T-helper 1 cell treated with Interleukin-12 subunit alpha and Interleukin-12 subunit beta and Interleukin-4 antibody, amounts not matched to agents 30 μg/mL and 1 μg/mL, for 36 hours (primary cell): ENCODE results near the gene RENBP.

Source experiments
- H3K27ac Mint-ChIP-seq: one replicate; pipeline ENCODE4 v1.8.0; 2021; ENCODE audit warnings: mild to moderate bottlenecking, mixed read lengths
- H3K27me3 Mint-ChIP-seq: one replicate; pipeline ENCODE4 v1.8.0; 2021; ENCODE audit warnings: low read depth, mixed read lengths
- H3K36me3 Mint-ChIP-seq: one replicate; pipeline ENCODE4 v1.8.0; 2021; ENCODE audit warnings: low read depth, mixed read lengths
- H3K4me1 Mint-ChIP-seq: one replicate; pipeline ENCODE4 v1.8.0; 2021; ENCODE audit warnings: low read depth, mixed read lengths
- H3K4me3 Mint-ChIP-seq: one replicate; pipeline ENCODE4 v1.8.0; 2021; ENCODE audit warnings: mild to moderate bottlenecking, moderate library complexity, mixed read lengths
- H3K9me3 Mint-ChIP-seq: one replicate; pipeline ENCODE4 v1.8.0; 2021; ENCODE audit warnings: mixed read lengths

Gene RENBP

GRCh38 chrX:153974003-153974725 lies 29.7 kb upstream of the RENBP start:
- H3K4me3 Mint-ChIP-seq: peak overlapping the region; percentile 85
- peaks cover 9% of the 10 kb centered on the region for H3K36me3 Mint-ChIP-seq
- H3K27me3 Mint-ChIP-seq: no peaks in the 10 kb centered on the region
- peaks cover 12% of the 10 kb centered on the region for H3K4me1 Mint-ChIP-seq
- H3K27ac Mint-ChIP-seq: peak overlapping the region; percentile 94
- no peaks in the 10 kb centered on the region for H3K9me3 Mint-ChIP-seq

GRCh38 chrX:153973127-153974002 lies 28.9 kb upstream of the RENBP start:
- Mint-ChIP-seq H3K36me3 (peaks cover 9% of the 10 kb centered on the region), H3K9me3 (no peaks in the 10 kb centered on the region), H3K27ac (peak overlapping the region; percentile 94), H3K4me3 (peak overlapping the region; percentile 85), H3K27me3 (no peaks in the 10 kb centered on the region), H3K4me1 (peaks cover 12% of the 10 kb centered on the region)

DNA sequence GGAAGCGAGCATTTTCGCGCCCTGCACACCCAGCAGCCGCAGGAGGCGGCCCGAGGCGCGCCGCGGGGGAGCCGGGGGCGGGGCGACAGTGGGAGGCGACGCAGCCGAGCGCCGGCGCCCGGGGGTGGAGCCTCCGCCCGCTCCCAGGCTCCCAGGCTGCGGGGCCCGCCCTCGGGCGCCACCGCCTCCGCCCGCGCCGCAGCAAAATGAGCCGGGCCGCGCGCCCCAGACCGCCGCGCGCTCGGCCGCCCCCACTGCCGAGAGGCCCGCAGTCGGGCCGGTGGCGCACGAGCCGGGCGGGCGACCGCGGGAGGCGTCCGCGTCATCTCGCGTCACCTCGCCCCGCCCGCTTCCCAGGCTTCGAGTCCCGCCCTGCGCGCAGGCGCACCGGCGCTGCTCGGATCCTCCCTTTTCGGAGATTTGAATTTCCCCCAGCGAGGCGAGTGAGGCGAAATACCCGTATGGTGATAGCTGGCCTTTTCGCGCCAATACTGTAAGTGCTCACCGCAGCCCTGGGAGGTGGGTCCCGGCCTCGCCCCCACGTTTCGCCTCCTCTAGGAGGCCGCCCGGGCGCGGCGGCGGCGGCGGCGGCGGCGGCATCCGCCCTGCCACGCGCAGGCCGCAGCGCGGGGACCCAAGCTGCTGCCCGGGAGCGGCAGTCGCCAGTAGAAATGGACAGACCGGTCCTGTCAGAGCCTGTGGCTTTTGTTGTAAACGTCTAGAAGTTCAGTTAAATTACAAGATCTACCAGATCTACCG lies 28.1 kb upstream of the RENBP start, which contains the start of gene TMEM187:
Gene TMEM187, plus strand, starts transcription at position 387 of the 759 bp plus-strand sequence. CDS start 9,309 bp downstream, outside the sequence.
- H3K36me3 Mint-ChIP-seq: peaks cover 13% of the 10 kb centered on the region
- no peaks in the 10 kb centered on the region for H3K9me3 Mint-ChIP-seq
- no peaks in the 10 kb centered on the region for H3K27me3 Mint-ChIP-seq
- H3K27ac Mint-ChIP-seq: peak within 1 kb of the TSS; percentile 100
- H3K4me1 Mint-ChIP-seq: peaks cover 20% of the 10 kb centered on the region
- H3K4me3 Mint-ChIP-seq: peak within 1 kb of the TSS; percentile 100

GRCh38 chrX:153971450-153972367 lies 27.3 kb upstream of the RENBP start, which contains the start of gene HCFC1:
HCFC1 (minus strand) TSS chrX:153971818; CDS start chrX:153970840, 978 bp downstream.
- Mint-ChIP-seq H3K36me3 (peaks cover 17% of the 10 kb centered on the region), H3K27me3 (no peaks in the 10 kb centered on the region), H3K4me3 (peak within 1 kb of the TSS; percentile 100), H3K4me1 (peaks cover 25% of the 10 kb centered on the region), H3K9me3 (no peaks in the 10 kb centered on the region), H3K27ac (peak within 1 kb of the TSS; percentile 100)

DNA sequence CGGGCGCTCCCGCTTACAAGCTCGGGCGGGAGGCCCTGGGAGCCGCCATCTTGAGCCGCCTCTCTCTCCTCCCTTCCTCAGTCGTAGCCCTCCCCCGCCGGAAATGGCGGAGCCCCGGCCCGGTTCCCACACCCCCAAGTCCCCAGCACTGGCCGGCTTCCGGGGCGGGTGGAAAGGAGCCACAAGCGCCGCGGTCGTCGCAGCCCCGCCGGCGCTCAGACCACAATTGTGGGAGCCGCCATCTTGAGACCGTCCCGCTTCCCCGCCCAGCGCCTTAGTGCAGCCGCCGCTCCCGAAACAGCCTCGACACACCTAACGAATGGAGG lies 26.6 kb upstream of the RENBP start:
- Mint-ChIP-seq H3K36me3 (peaks cover 17% of the 10 kb centered on the region), H3K9me3 (no peaks in the 10 kb centered on the region), H3K4me1 (peaks cover 31% of the 10 kb centered on the region), H3K27me3 (no peaks in the 10 kb centered on the region), H3K4me3 (peak overlapping the region; percentile 100), H3K27ac (peak overlapping the region; percentile 100)

DNA sequence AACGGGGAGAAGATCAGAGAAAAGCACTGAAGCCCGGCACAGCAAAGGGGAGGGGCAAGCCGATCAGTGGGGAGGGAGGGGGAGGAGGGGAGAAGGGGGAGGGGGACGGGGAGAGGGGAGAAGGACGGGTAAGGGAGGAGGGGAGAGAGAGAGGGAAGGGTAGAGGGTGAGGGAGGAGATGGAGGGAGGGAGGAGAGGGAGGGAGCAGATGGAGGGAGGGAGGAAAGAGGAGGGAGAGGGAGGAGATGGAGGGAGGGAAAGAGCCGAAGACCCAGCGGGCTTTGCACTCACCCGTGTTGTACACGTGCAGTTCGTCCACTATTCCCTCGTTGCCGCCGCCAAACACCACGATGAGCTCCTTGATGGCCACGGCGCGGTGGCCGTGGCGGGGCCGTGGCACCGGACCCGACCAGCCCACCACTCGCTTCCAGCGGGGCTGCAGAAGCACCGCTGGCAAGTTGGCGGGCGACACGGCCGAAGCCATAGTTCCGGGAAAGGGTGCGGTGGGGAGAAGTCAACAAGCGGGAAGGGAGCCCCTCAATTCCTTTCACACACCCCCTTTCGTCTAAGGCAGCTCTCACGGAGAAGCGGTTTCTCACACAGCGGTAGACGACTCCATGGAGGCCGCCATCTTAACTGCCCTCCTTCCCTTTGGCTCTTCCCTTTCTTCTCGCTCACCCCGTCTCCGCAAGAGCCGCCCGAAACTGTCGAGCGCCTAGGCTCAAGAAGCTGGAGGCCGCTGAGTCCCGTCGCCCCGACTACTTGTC lies 26.1 kb upstream of the RENBP start:
- no peaks in the 10 kb centered on the region for H3K9me3 Mint-ChIP-seq
- H3K27ac Mint-ChIP-seq: peak overlapping the region; percentile 100
- H3K4me3 Mint-ChIP-seq: peak overlapping the region; percentile 100
- peaks cover 17% of the 10 kb centered on the region for H3K36me3 Mint-ChIP-seq
- H3K27me3 Mint-ChIP-seq: no peaks in the 10 kb centered on the region
- H3K4me1 Mint-ChIP-seq: peaks cover 32% of the 10 kb centered on the region

GRCh38 chrX:153969904-153970356 lies 25.5 kb upstream of the RENBP start:
- Mint-ChIP-seq H3K27ac (peak overlapping the region; percentile 98), H3K27me3 (no peaks in the 10 kb centered on the region), H3K9me3 (no peaks in the 10 kb centered on the region), H3K4me3 (peak overlapping the region; percentile 100), H3K36me3 (peaks cover 17% of the 10 kb centered on the region), H3K4me1 (peaks cover 32% of the 10 kb centered on the region)

GRCh38 chrX:153969125-153969903 lies 24.9 kb upstream of the RENBP start:
- peak overlapping the region; percentile 98 for H3K27ac Mint-ChIP-seq
- peaks cover 17% of the 10 kb centered on the region for H3K36me3 Mint-ChIP-seq
- H3K27me3 Mint-ChIP-seq: no peaks in the 10 kb centered on the region
- H3K4me3 Mint-ChIP-seq: peak overlapping the region; percentile 100
- peaks cover 27% of the 10 kb centered on the region for H3K4me1 Mint-ChIP-seq
- H3K9me3 Mint-ChIP-seq: no peaks in the 10 kb centered on the region

DNA sequence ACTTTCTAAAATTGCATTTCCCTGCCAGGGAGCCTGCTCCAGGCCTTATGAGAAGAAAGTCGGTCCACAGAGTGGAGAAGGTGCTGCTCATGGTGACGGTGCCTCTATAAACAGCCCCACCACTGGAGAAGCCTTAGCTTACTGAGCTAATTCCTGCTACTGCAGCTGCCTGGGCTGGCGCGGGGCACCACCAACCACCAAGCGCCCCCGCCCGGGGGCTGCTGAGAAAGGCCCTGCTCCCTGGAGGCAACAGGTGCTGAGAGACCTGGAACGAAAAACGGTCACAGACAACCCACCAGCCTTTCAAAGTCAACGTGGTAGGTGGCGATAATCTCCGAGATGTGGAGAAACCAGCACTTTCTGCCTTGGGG lies 24.3 kb upstream of the RENBP start:
- H3K4me3 Mint-ChIP-seq: peak overlapping the region; percentile 100
- H3K4me1 Mint-ChIP-seq: peaks cover 24% of the 10 kb centered on the region
- peaks cover 17% of the 10 kb centered on the region for H3K36me3 Mint-ChIP-seq
- H3K27ac Mint-ChIP-seq: peak overlapping the region; percentile 98
- no peaks in the 10 kb centered on the region for H3K9me3 Mint-ChIP-seq
- no peaks in the 10 kb centered on the region for H3K27me3 Mint-ChIP-seq

DNA sequence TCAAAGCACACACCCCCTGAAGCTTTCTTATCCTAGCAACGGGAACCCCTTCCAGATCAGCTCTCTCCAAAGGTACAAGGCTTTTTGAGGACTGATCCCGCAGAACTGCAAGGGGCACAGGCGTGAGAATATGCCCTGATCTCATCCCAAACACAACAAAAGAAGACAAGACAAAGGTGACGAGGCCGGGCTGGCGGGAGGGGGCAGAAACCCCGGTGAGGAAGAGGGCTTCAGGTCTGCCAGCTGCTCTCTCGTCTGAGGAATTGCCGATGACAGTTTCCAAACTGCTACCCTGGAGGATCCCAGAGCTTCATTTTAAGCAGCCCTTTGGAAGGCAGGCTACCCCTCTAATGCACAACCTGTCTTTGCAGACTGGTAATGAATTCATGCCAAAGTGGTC lies 23.8 kb upstream of the RENBP start:
- H3K27me3 Mint-ChIP-seq: no peaks in the 10 kb centered on the region
- H3K4me1 Mint-ChIP-seq: peaks cover 23% of the 10 kb centered on the region
- peaks cover 17% of the 10 kb centered on the region for H3K36me3 Mint-ChIP-seq
- peak overlapping the region; percentile 100 for H3K4me3 Mint-ChIP-seq
- peak overlapping the region; percentile 98 for H3K27ac Mint-ChIP-seq
- H3K9me3 Mint-ChIP-seq: no peaks in the 10 kb centered on the region

DNA sequence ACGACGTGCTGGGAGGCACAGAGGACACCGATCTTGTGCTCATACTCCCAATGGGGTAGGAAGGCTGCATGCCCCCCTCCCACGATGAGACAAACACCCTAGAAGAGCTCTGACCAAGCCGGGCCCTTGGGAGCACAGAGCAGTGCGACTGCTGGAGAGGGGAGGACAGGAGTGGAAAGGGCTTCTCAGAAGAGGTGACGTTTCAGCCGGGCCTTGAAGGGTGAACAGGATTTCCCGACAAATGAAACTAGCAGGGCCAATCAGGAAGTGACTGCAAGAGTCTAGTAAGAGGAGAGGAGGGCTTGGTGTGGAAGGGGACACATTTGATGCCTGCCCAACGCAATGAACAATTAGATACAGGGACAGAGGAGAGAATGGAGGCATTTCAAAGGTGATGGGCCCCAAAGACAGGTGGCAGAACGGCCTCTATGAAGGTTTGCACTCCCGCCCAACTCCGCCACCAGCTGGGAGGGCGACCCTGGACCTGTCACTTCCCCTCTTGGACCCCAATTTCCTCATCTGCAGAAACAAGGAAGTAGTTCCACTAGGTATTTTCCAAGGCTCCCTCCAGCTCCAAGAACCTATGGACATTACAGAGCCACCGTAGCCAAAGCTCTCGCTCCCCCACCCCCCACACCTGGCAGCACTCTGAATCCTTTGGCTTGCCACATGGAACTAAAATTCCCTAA lies 23.2 kb upstream of the RENBP start:
- Mint-ChIP-seq H3K4me3 (peak overlapping the region; percentile 100), H3K9me3 (no peaks in the 10 kb centered on the region), H3K27ac (peak overlapping the region; percentile 98), H3K27me3 (no peaks in the 10 kb centered on the region), H3K4me1 (peaks cover 20% of the 10 kb centered on the region), H3K36me3 (peaks cover 17% of the 10 kb centered on the region)
